ENCODE results near the gene RGS5.

Gene RGS5

GRCh38 chr1:163147019-163147418 is 55.7 kb downstream of the RGS5 start:
- no peak for DNase-seq (ENCODE audit: low read depth in 1 of 2, low spot score in 1 of 2)

- no peak for DNase-seq (ENCODE audit: low read depth in 1 of 2, low spot score in 1 of 2)
Measured at GRCh38 chr1:163145435-163145834, 57.3 kb downstream of the RGS5 start.

DNA sequence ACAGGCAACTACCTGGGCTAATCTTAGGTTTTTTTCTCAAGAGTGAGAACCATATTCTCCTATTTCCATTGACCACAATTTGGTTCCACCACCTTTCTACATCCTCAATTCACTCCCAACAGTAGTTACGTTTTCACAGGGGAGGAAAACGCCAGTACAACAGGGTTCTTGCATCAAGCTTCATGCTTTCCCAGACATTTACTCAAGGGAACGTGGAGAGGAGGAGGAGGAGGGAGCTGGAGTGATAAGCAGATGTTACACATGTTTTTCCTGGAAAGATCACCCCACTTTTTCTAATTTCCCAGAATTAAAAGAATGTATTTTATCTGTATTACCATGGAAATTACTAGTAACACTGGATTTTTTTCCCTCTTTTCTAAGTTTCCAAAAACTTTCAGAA is 58.3 kb downstream of the RGS5 start:
- no peak for DNase-seq (ENCODE audit: low read depth in 1 of 2, low spot score in 1 of 2)

- DNase-seq (ENCODE audit: low read depth in 1 of 2, low spot score in 1 of 2): no peak
Measured at GRCh38 chr1:163142152-163142551, 60.6 kb downstream of the RGS5 start.

GRCh38 chr1:163141556-163141955 is 61.2 kb downstream of the RGS5 start:
- DNase-seq (ENCODE audit: low read depth in 1 of 2, low spot score in 1 of 2): no peak

DNA sequence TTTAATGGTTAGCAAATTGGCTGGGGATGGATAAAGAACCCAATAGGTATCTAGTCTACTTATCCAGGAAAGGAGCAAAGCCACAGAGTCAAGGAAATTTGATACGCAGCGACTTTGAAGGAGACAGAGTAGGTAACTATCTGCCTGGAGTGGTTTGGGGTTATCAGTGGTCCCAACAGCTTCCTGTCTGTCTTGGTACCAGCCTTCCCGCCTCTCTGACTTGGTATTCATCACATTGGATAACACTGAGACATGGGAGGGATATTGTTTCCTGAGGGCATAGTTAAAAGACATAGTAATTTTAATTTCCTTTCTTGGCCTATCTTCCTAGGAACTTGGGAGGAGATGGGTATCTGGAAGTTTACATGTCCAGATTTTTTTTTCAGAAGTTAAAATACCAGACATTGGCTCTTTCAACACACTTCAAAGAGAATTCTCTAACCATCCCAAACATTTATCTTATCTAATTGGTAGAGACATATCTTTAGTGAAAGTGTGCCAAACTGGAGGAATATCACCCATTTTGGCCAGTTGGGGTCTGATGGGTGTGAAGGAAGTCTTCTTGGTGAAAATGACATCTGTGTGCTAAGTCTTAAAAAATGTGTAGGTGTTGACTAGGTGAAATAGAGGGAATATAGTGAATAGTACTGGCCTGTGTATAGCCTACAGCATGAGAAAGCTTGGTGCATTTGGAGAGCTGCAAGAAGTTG is 65.0 kb downstream of the RGS5 start:
- no peak for DNase-seq (ENCODE audit: low read depth in 1 of 2, low spot score in 1 of 2)

- DNase-seq (ENCODE audit: low read depth in 1 of 2, low spot score in 1 of 2): no peak
Measured at GRCh38 chr1:163131981-163132380, 70.7 kb downstream of the RGS5 start.

GRCh38 chr1:163130225-163130856 is 72.4 kb downstream of the RGS5 start:
- DNase-seq (ENCODE audit: low read depth in 1 of 2, low spot score in 1 of 2): no peak

- DNase-seq (ENCODE audit: low read depth in 1 of 2, low spot score in 1 of 2): no peak
Measured at GRCh38 chr1:163128282-163128681, 74.4 kb downstream of the RGS5 start.

- DNase-seq (ENCODE audit: low read depth in 1 of 2, low spot score in 1 of 2): no peak
Measured at GRCh38 chr1:163124812-163125211, 77.9 kb downstream of the RGS5 start.

- no peak for DNase-seq (ENCODE audit: low read depth in 1 of 2, low spot score in 1 of 2)
Measured at GRCh38 chr1:163120372-163120771, 82.3 kb downstream of the RGS5 start.

DNA sequence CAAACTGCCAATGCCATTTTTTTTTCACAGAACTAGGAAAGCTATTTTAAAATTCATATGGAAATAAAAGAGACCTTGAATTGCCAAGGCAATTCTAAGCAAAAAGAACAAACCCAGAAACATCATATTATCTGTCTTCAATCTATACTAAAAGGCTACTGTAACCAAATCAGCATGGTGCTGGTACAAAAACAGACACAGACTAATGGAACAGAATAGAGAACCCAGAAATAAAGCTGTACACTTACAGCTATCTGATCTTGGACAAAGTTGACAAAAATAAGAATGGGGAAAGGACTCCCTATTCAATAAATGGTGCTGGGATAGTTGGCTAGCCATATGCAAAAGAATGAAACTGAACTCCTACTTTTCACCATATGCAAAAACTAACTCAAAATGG is 83.0 kb downstream of the RGS5 start:
- no peak for DNase-seq (ENCODE audit: low read depth in 1 of 2, low spot score in 1 of 2)

DNA sequence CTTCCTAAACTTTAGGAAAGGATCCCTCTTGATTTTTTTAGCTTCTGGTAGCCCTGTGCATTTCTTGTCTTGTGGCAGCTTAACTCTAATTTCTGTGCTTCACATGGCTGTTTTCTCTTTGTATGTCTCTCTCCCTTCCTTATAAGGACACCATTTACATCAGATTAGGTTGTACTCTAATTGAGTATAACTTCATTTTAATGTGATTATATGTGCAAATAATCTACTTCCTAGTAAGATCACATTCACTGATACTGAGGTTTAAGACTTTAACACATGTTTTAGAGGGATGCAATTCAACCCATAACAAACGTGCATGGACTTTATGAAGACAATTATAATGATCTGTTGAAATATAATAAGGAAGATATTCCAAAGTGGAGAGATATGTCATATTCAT is 86.8 kb downstream of the RGS5 start:
- DNase-seq (ENCODE audit: low read depth in 1 of 2, low spot score in 1 of 2): no peak

GRCh38 chr1:163107655-163108054 is 95.1 kb downstream of the RGS5 start:
- DNase-seq (ENCODE audit: low read depth in 1 of 2, low spot score in 1 of 2): no peak

GRCh38 chr1:163106364-163106987 is 96.2 kb downstream of the RGS5 start:
- DNase-seq (ENCODE audit: low read depth in 1 of 2, low spot score in 1 of 2): no peak

- DNase-seq (ENCODE audit: low read depth in 1 of 2, low spot score in 1 of 2): no peak
Measured at GRCh38 chr1:163104385-163105099, 98.2 kb downstream of the RGS5 start.

DNA sequence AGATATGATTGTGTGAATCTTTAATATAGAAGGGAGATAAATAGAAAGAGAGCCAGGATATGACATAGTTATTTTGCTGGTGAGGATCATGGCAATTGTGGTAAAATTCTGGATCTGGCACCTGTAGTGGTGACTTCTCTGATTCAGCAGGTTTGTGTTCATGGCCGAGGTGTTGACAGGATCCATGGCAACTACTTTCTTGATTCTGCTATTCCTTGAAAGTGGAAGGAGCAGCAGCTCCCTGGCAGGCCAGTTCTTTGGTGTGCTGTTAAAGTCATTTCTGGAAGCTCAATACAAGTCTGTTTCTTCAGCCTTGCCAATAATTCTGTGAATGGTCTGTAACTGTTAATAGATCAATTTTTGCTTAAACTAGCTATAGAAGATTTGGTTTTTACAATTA is 100.1 kb downstream of the RGS5 start:
- DNase-seq (ENCODE audit: low read depth in 1 of 2, low spot score in 1 of 2): no peak

GRCh38 chr1:163095213-163095612 is 107.5 kb downstream of the RGS5 start:
- DNase-seq (ENCODE audit: low read depth in 1 of 2, low spot score in 1 of 2): no peak

GRCh38 chr1:163094589-163094988 is 108.1 kb downstream of the RGS5 start:
- DNase-seq (ENCODE audit: low read depth in 1 of 2, low spot score in 1 of 2): no peak

DNA sequence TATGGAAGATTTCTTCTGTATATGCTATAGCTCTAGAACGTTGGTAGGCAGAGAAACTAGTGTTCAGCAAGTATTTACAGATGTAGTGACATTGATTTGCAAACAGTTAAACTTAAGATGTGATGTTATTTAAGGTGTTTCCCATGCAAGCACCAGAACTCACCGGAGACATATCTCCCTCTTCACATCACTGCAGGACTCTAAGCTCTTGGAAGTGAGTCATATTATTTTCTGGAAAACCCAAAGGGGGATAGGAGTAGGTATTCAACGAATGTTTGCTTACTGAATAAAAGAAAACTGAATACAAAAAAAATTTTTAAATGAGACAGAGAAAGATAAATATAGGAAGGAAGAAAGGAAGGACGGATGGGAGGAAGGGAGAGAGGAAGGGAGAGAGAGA is 108.5 kb downstream of the RGS5 start:
- no peak for DNase-seq (ENCODE audit: low read depth in 1 of 2, low spot score in 1 of 2)

- DNase-seq (ENCODE audit: low read depth in 1 of 2, low spot score in 1 of 2): no peak
Measured at GRCh38 chr1:163093579-163093978, 109.1 kb downstream of the RGS5 start.

- no peak for DNase-seq (ENCODE audit: low read depth in 1 of 2, low spot score in 1 of 2)
Measured at GRCh38 chr1:163093169-163093568, 109.5 kb downstream of the RGS5 start.

Data from activated T-helper 1 cell treated with anti-CD3 and anti-CD28 coated beads, Interleukin-2, amount 50 U/mL, for 16 hours (primary cell).